ENCODE results near the gene GRB10.

DNA sequence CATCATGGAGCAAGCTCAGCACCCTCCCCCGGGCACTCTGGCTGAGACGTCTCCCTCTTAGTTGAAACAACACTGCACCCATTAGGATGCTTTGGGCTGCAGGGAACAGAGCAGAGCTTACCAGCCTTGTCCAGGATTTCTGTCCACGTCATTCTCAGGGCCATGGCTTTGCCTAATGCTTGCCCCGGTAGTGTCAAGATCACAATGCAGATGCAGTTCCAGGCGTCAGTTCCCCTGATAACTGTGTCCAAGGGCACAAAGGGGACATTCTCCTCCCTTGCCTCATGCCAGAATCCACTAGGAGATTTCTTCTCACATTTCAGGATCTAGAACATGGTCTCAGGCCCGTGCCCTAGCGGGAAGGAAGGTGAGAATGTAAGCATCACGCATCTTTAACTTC, 17.2 kb upstream of the GRB10 start:
- TF ChIP-seq CTCF (IDR thresholded peaks at IDR 0.05; ENCODE audit: poor library complexity, severe bottlenecking), result no peak
- no peak for TF ChIP-seq EZH2 (IDR thresholded peaks at IDR 0.05; ENCODE audit: borderline replicate concordance, insufficient read depth, low read length, poor library complexity, severe bottlenecking)
- TF ChIP-seq TAF1 (IDR thresholded peaks at IDR 0.05; ENCODE audit: low read depth), result no peak
- no peak for TF ChIP-seq MXI1 (conservative IDR thresholded peaks at IDR 0.05; ENCODE audit: poor library complexity, severe bottlenecking)
- TF ChIP-seq EP300 (conservative IDR thresholded peaks at IDR 0.05; ENCODE audit: poor library complexity, severe bottlenecking), result no peak
